Measurements from ENCODE around the gene ZNF793.
A peak's percentile ranks its signal among the peaks of the same experiment; 100 is the strongest.

The ZNF793 gene

GRCh38 chr19:37506387-37507166, at the start of gene ZNF793:
Gene ZNF793 (plus strand): TSS chr19:37506939. CDS start chr19:37523440, 16,501 bp downstream.
- Histone ChIP-seq H3K4me1 (ENCODE audit: control insufficient read depth, insufficient read depth, low read length) (peaks cover 6% of the 10 kb centered on the region), H3K27ac (ENCODE audit: low read depth, low read length) (peak within 1 kb of the TSS; percentile 98)

GRCh38 chr19:37466277-37466797, 40.4 kb upstream of the ZNF793 start:
- Histone ChIP-seq H3K36me3 (ENCODE audit: control insufficient read depth, insufficient read depth, low read length) (peaks cover 7% of the 10 kb centered on the region), H3K4me3 (ENCODE audit: low read length) (peak overlapping the region; percentile 96), H3K27me3 (ENCODE audit: control insufficient read depth, insufficient read depth, low read length) (no peaks in the 10 kb centered on the region), H3K9ac (ENCODE audit: low read length) (peak overlapping the region; percentile 71), H3K4me1 (ENCODE audit: control insufficient read depth, insufficient read depth, low read length) (no peaks in the 10 kb centered on the region), H3K27ac (ENCODE audit: low read depth, low read length) (peak overlapping the region; percentile 86)

More at GRCh38 chr19:37506387-37507166, at the start of gene ZNF793:
- H3K9ac ChIP-seq (ENCODE audit: low read length): peak within 1 kb of the TSS; percentile 77
- no peaks in the 10 kb centered on the region for H3K36me3 ChIP-seq (ENCODE audit: control insufficient read depth, insufficient read depth, low read length)
- peak within 1 kb of the TSS; percentile 96 for H3K4me3 ChIP-seq (ENCODE audit: low read length)
- no peaks in the 10 kb centered on the region for H3K27me3 ChIP-seq (ENCODE audit: control insufficient read depth, insufficient read depth, low read length)

- peaks cover 4% of the 10 kb centered on the region for H3K36me3 ChIP-seq (ENCODE audit: control insufficient read depth, insufficient read depth, low read length)
- H3K4me3 ChIP-seq (ENCODE audit: low read length): peak within 1 kb of the TSS; percentile 96
- peak within 1 kb of the TSS; percentile 71 for H3K9ac ChIP-seq (ENCODE audit: low read length)
- no peaks in the 10 kb centered on the region for H3K4me1 ChIP-seq (ENCODE audit: control insufficient read depth, insufficient read depth, low read length)
- peak within 1 kb of the TSS; percentile 88 for H3K27ac ChIP-seq (ENCODE audit: low read depth, low read length)
- H3K27me3 ChIP-seq (ENCODE audit: control insufficient read depth, insufficient read depth, low read length): no peaks in the 10 kb centered on the region
Measured at GRCh38 chr19:37466798-37467607, 39.7 kb upstream of the ZNF793 start, which contains the start of gene ZNF569. Gene ZNF569 (minus strand): TSS chr19:37467444. CDS start chr19:37444921, 22,523 bp downstream.

- Histone ChIP-seq H3K9ac (ENCODE audit: low read length) (no peak overlapping the region), H3K4me1 (ENCODE audit: control insufficient read depth, insufficient read depth, low read length) (no peaks in the 10 kb centered on the region), H3K4me3 (ENCODE audit: low read length) (peak overlapping the region; percentile 96), H3K27ac (ENCODE audit: low read depth, low read length) (peak overlapping the region; percentile 86), H3K27me3 (ENCODE audit: control insufficient read depth, insufficient read depth, low read length) (no peaks in the 10 kb centered on the region), H3K36me3 (ENCODE audit: control insufficient read depth, insufficient read depth, low read length) (peaks cover 3% of the 10 kb centered on the region)
Measured at GRCh38 chr19:37467608-37468090, 39.1 kb upstream of the ZNF793 start.

- H3K9ac ChIP-seq (ENCODE audit: low read length): peak within 1 kb of the TSS; percentile 78
- no peaks in the 10 kb centered on the region for H3K27me3 ChIP-seq (ENCODE audit: control insufficient read depth, insufficient read depth, low read length)
- peak within 1 kb of the TSS; percentile 62 for H3K4me3 ChIP-seq (ENCODE audit: low read length)
- H3K36me3 ChIP-seq (ENCODE audit: control insufficient read depth, insufficient read depth, low read length): peaks cover 3% of the 10 kb centered on the region
- H3K27ac ChIP-seq (ENCODE audit: low read depth, low read length): peak within 1 kb of the TSS; percentile 88
- no peaks in the 10 kb centered on the region for H3K4me1 ChIP-seq (ENCODE audit: control insufficient read depth, insufficient read depth, low read length)
Measured at GRCh38 chr19:37468961-37469777, 37.6 kb upstream of the ZNF793 start, which contains the start of gene ZNF570. Gene ZNF570 (plus strand): TSS chr19:37469356. CDS start chr19:37470355, 999 bp downstream.

DNA sequence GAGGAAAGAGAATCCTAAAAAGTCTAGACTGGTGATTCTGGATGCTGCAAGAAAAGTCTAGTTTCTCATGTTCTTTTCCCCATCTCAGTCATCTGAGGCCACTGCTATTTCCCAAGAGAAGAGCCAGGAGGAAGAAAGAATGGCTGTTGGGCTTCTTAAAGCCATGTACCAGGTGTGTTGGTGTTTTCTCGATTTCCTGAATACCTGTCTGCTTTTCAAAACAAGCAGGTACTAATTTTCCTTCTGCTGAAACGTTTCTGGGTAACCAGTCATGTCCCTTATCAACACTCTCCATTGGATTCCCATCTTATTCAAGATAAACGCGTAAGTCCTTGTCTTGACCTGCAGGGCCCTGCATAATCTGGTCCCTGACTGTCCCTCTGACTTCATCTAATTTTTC, 36.5 kb upstream of the ZNF793 start:
- H3K4me1 ChIP-seq (ENCODE audit: control insufficient read depth, insufficient read depth, low read length): no peaks in the 10 kb centered on the region
- H3K27ac ChIP-seq (ENCODE audit: low read depth, low read length): no peak overlapping the region
- peak overlapping the region; percentile 62 for H3K4me3 ChIP-seq (ENCODE audit: low read length)
- H3K36me3 ChIP-seq (ENCODE audit: control insufficient read depth, insufficient read depth, low read length): peaks cover 3% of the 10 kb centered on the region
- no peak overlapping the region for H3K9ac ChIP-seq (ENCODE audit: low read length)
- no peaks in the 10 kb centered on the region for H3K27me3 ChIP-seq (ENCODE audit: control insufficient read depth, insufficient read depth, low read length)

DNA sequence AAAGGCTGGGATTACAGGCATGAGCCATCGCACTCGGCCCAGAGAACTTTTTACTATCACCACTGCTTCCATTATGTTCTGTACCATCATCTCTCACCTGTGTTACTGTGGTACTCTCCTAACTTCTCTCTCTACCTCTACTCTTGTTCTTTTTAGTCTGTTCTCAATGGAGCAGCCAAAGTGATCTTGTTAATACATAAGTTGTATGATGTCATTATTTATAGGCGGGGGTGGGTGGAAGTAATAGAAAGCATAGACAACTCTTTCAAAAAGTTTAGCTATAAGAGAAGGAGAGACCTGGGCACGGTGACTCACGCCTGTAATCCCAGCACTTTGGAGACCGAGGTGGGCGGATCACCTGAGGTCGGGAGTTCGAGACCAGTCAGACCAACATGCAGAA, 34.6 kb upstream of the ZNF793 start:
- Histone ChIP-seq H3K4me3 (ENCODE audit: low read length) (no peak overlapping the region), H3K36me3 (ENCODE audit: control insufficient read depth, insufficient read depth, low read length) (peaks cover 17% of the 10 kb centered on the region), H3K9ac (ENCODE audit: low read length) (no peak overlapping the region), H3K27ac (ENCODE audit: low read depth, low read length) (no peak overlapping the region), H3K27me3 (ENCODE audit: control insufficient read depth, insufficient read depth, low read length) (no peaks in the 10 kb centered on the region), H3K4me1 (ENCODE audit: control insufficient read depth, insufficient read depth, low read length) (no peaks in the 10 kb centered on the region)

- Histone ChIP-seq H3K9ac (ENCODE audit: low read length) (no peak overlapping the region), H3K36me3 (ENCODE audit: control insufficient read depth, insufficient read depth, low read length) (peaks cover 33% of the 10 kb centered on the region), H3K4me1 (ENCODE audit: control insufficient read depth, insufficient read depth, low read length) (no peaks in the 10 kb centered on the region), H3K27me3 (ENCODE audit: control insufficient read depth, insufficient read depth, low read length) (no peaks in the 10 kb centered on the region), H3K27ac (ENCODE audit: low read depth, low read length) (no peak overlapping the region), H3K4me3 (ENCODE audit: low read length) (peak overlapping the region; percentile 25)
Measured at GRCh38 chr19:37484406-37485168, 22.2 kb upstream of the ZNF793 start.

DNA sequence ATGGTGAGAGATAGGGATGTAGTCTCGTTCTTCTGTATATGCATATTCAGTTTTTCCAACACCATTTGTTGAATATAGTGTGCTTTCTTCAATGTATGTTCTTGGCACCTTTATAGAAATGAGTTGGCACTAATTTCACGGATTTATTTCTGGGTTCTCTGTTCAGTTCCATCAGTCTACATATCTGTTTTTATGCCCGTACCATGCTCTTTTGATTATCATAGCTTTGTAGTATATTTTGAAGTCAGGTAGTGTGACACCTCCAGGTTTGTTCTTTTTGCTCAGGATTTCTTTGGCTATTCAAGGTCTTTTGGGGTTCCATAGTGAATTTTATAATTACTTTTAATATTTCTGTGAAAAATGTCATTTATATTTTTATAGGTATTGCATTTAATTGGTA, 14.5 kb upstream of the ZNF793 start:
- Histone ChIP-seq H3K27me3 (ENCODE audit: control insufficient read depth, insufficient read depth, low read length) (no peaks in the 10 kb centered on the region), H3K36me3 (ENCODE audit: control insufficient read depth, insufficient read depth, low read length) (no peaks in the 10 kb centered on the region), H3K4me1 (ENCODE audit: control insufficient read depth, insufficient read depth, low read length) (no peaks in the 10 kb centered on the region), H3K4me3 (ENCODE audit: low read length) (no peak overlapping the region), H3K9ac (ENCODE audit: low read length) (no peak overlapping the region), H3K27ac (ENCODE audit: low read depth, low read length) (no peak overlapping the region)

DNA sequence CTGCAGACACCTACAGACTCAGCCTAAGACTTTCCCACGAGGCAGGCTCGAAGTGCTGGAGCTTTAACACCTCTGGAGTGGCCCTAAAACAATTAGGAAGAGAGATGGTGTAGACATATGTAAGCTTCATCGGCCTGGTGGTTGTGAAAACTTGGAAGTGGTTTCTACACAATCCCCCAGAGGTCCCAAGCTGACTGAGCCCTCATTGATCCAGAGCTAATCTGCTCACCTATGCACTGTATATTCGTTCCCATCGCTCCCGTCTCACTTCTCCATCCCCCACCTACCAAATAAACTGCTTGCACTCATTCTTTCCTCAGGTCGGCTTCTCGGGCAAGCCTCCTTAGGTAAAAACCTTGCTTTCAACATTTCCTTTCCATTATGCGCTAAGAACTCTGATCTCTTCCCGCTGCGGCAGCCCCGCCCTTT, 767 bp upstream of the ZNF793 start:
- Histone ChIP-seq H3K9ac (ENCODE audit: low read length) (peak overlapping the region; percentile 77), H3K36me3 (ENCODE audit: control insufficient read depth, insufficient read depth, low read length) (no peaks in the 10 kb centered on the region), H3K27ac (ENCODE audit: low read depth, low read length) (peak overlapping the region; percentile 98), H3K4me1 (ENCODE audit: control insufficient read depth, insufficient read depth, low read length) (peaks cover 6% of the 10 kb centered on the region), H3K27me3 (ENCODE audit: control insufficient read depth, insufficient read depth, low read length) (no peaks in the 10 kb centered on the region), H3K4me3 (ENCODE audit: low read length) (peak overlapping the region; percentile 96)

DNA sequence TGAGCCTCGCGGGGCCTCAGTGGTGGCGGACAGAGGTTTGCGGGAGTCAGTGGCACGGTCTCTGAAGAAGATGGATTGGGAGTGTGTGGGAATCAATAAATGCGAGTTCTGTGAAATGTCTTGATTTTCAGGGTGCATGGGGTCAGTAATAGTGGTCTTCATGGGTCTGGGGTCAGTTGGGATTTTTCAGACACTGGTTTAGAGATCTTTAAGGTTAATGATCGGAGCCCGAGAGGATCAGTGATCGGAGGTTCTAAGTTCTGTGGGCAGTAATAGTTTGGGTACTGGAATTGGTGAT, 377 bp downstream of the ZNF793 start:
- Histone ChIP-seq H3K27ac (ENCODE audit: low read depth, low read length) (peak overlapping the region; percentile 98), H3K9ac (ENCODE audit: low read length) (peak overlapping the region; percentile 77), H3K4me3 (ENCODE audit: low read length) (peak overlapping the region; percentile 96), H3K4me1 (ENCODE audit: control insufficient read depth, insufficient read depth, low read length) (peaks cover 6% of the 10 kb centered on the region), H3K36me3 (ENCODE audit: control insufficient read depth, insufficient read depth, low read length) (peaks cover 3% of the 10 kb centered on the region), H3K27me3 (ENCODE audit: control insufficient read depth, insufficient read depth, low read length) (no peaks in the 10 kb centered on the region)
